Measurements from ENCODE around the gene ECT2. TPM values are rescaled to one million over a fixed set of nuclear protein-coding genes. Genes with fewer than 3 reads are reported as not detected.

ECT2 gene
- total RNA-seq, 1 donor from 2014 or later = 45.1 TPM

GRCh38 chr3:172766241-172766640, 15.7 kb downstream of the ECT2 start:
- H3K27me3 Mint-ChIP-seq = no peaks in the 10 kb centered on the region
- H3K36me3 Mint-ChIP-seq = peaks cover 55% of the 10 kb centered on the region
- no peaks in the 10 kb centered on the region for H3K4me1 Mint-ChIP-seq (ENCODE audit: unreplicated experiment)
- no peak overlapping the region for H3K4me3 Mint-ChIP-seq
- H3K9me3 Mint-ChIP-seq = no peaks in the 10 kb centered on the region
- no peak for DNase-seq (ENCODE audit: extremely low spot score, unreplicated experiment)
- TF ChIP-seq, protein P1, sequence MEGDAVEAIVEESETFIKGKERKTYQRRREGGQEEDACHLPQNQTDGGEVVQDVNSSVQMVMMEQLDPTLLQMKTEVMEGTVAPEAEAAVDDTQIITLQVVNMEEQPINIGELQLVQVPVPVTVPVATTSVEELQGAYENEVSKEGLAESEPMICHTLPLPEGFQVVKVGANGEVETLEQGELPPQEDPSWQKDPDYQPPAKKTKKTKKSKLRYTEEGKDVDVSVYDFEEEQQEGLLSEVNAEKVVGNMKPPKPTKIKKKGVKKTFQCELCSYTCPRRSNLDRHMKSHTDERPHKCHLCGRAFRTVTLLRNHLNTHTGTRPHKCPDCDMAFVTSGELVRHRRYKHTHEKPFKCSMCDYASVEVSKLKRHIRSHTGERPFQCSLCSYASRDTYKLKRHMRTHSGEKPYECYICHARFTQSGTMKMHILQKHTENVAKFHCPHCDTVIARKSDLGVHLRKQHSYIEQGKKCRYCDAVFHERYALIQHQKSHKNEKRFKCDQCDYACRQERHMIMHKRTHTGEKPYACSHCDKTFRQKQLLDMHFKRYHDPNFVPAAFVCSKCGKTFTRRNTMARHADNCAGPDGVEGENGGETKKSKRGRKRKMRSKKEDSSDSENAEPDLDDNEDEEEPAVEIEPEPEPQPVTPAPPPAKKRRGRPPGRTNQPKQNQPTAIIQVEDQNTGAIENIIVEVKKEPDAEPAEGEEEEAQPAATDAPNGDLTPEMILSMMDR (conservative IDR thresholded peaks at IDR 0.05) = no peak
- no peak overlapping the region for H3K27ac Mint-ChIP-seq

- Mint-ChIP-seq H3K27ac (no peak overlapping the region), H3K4me1 (ENCODE audit: unreplicated experiment) (no peaks in the 10 kb centered on the region), H3K27me3 (no peaks in the 10 kb centered on the region), H3K4me3 (no peak overlapping the region), H3K36me3 (peaks cover 59% of the 10 kb centered on the region), H3K9me3 (no peaks in the 10 kb centered on the region)
- TF ChIP-seq, protein P1 (conservative IDR thresholded peaks at IDR 0.05) = no peak
- no peak for DNase-seq (ENCODE audit: extremely low spot score, unreplicated experiment)
Observed at GRCh38 chr3:172766718-172767405, 16.3 kb downstream of the ECT2 start.

GRCh38 chr3:172770382-172770781, 19.9 kb downstream of the ECT2 start:
- Mint-ChIP-seq H3K27ac (no peak overlapping the region), H3K4me1 (ENCODE audit: unreplicated experiment) (no peaks in the 10 kb centered on the region), H3K4me3 (no peak overlapping the region), H3K9me3 (no peaks in the 10 kb centered on the region), H3K27me3 (no peaks in the 10 kb centered on the region), H3K36me3 (peaks cover 59% of the 10 kb centered on the region)
- TF ChIP-seq, protein P1 (conservative IDR thresholded peaks at IDR 0.05) = peak; percentile 21
- no peak for DNase-seq (ENCODE audit: extremely low spot score, unreplicated experiment)

DNA sequence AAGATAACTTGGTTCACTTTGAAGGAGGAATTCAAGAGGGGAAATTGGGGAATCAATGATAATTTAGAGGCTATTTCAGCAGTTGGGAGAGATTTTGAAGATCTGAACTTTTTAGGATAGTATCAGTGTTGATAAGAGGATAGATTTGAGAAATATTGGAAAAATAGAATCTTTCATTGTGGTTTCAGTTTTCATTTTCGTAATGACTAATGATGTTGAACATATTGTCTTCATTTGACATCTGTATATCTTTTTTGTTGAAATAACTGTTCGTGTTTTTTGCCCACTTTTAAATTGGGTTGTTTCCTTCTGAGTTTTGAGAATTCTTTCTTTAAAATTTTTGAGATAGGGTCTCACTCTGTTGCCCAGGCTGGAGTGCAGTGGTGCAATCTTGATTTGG, 21.1 kb downstream of the ECT2 start:
- no peaks in the 10 kb centered on the region for H3K27me3 Mint-ChIP-seq
- H3K36me3 Mint-ChIP-seq = peaks cover 55% of the 10 kb centered on the region
- H3K4me3 Mint-ChIP-seq = no peak overlapping the region
- DNase-seq (ENCODE audit: extremely low spot score, unreplicated experiment) = no peak
- H3K9me3 Mint-ChIP-seq = no peaks in the 10 kb centered on the region
- TF ChIP-seq, protein P1 (conservative IDR thresholded peaks at IDR 0.05) = no peak
- H3K4me1 Mint-ChIP-seq (ENCODE audit: unreplicated experiment) = no peaks in the 10 kb centered on the region
- H3K27ac Mint-ChIP-seq = no peak overlapping the region

DNA sequence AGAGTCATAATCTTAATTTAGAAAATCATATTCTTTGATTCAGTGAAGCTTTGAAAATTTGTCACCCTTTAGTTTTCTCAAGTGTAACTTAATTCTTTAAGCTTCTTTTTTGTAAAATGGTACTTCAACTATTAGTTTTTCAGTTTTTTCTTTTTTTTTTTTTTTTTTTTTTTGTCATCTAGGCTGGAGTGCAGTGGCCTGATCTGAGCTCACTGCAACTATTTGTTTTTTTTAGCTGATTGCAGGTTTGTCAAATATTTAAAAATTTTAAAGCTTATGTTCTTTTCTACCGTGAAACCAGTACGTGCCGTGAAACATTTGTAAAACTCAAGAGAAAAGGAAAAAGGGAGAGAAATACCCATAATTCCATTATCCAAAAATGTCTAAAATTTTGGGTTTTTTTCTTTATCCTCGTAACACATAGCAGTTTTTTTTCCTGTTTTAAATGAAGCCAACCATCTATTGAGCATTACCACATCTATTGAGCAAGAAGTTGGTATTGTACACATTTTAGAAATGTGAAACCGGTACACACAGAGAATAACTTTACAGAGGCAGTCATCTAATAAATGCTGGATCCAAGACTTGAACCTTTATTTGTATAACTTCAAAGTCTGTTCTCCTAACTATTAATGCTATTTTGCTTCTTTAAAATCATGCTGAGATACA, 25.7 kb downstream of the ECT2 start:
- Mint-ChIP-seq H3K36me3 (peaks cover 31% of the 10 kb centered on the region), H3K4me3 (no peak overlapping the region), H3K27ac (no peak overlapping the region), H3K27me3 (no peaks in the 10 kb centered on the region), H3K9me3 (no peaks in the 10 kb centered on the region), H3K4me1 (ENCODE audit: unreplicated experiment) (no peaks in the 10 kb centered on the region)
- TF ChIP-seq, protein P1 (conservative IDR thresholded peaks at IDR 0.05) = no peak
- DNase-seq (ENCODE audit: extremely low spot score, unreplicated experiment) = no peak
